PC-3 (cell line): ENCODE data around the gene RBKS. TPM values are rescaled to one million over a fixed set of nuclear protein-coding genes. Genes with fewer than 3 reads are reported as not detected.

Experiments
- ATAC-seq: fragments of 200-7000 bp; cut with Tn5 transposase; 2 replicates; pipeline ENCODE4 v1.9.1; 2020; ENCODE audit warnings: mild to moderate bottlenecking, moderate library complexity
- BruUV-seq: library from RNA; stranded (reverse); fragments of 400-500 nt; replicated peaks from 2 replicates; lab custom pipeline; 2021; lab: Mats Ljungman, UMichigan
- CTCF ChIA-PET: fragments of 300-600 bp; sonication (Branson Sonifier 250); formaldehyde crosslinking; loops from one replicate; lab custom pipeline; 2022; ENCODE audit warnings: antibody characterized with exemption; lab: Charles Lee
- POLR2A ChIA-PET: fragments of 300-600 bp; sonication (Branson Sonifier 250); formaldehyde crosslinking; loops from one replicate; lab custom pipeline; 2022; ENCODE audit warnings: antibody characterized with exemption; ENCODE audit not compliant: unreplicated experiment; lab: Charles Lee
- DNase-seq: peaks from one replicate; pipeline ENCODE4 v3.0.0-alpha.2; 2015
- H2AFZ ChIP-seq: fragments of 300-600 bp; sonication (generic); 2 replicates; pipeline ENCODE4 v1.6.0; 2016; ENCODE audit warnings: antibody characterized with exemption, low read length
- H3F3A ChIP-seq: fragments of 300-600 bp; sonication (generic); one replicate; pipeline ENCODE4 v1.6.0; 2017; ENCODE audit warnings: antibody characterized with exemption, low read length, control low read depth, mild to moderate bottlenecking; ENCODE audit not compliant: unreplicated experiment
- H3K27ac ChIP-seq: fragments of 300-600 bp; sonication (generic); 2 replicates; pipeline ENCODE4 v1.5.1; 2016; ENCODE audit warnings: mild to moderate bottlenecking, low read length
- H3K27me3 ChIP-seq: fragments of 300-600 bp; sonication (generic); 2 replicates; pipeline ENCODE4 v1.6.1; 2016; ENCODE audit warnings: low read length, mixed read lengths
- H3K36me3 ChIP-seq: fragments of 300-600 bp; sonication (generic); 2 replicates; pipeline ENCODE4 v1.6.1; 2016; ENCODE audit warnings: low read depth, mixed run types, low read length, mixed read lengths
- H3K4me1 ChIP-seq: fragments of 300-600 bp; sonication (generic); 2 replicates; pipeline ENCODE4 v1.5.1; 2016; ENCODE audit warnings: low read length; ENCODE audit not compliant: insufficient read depth
- H3K4me2 ChIP-seq: fragments of 300-600 bp; sonication (generic); 2 replicates; pipeline ENCODE4 v1.6.0; 2016; ENCODE audit warnings: low read length
- H3K4me3 ChIP-seq: fragments of 300-600 bp; sonication (generic); 2 replicates; pipeline ENCODE4 v1.5.1; 2016; ENCODE audit warnings: mild to moderate bottlenecking, low read length, mixed read lengths
- H3K79me2 ChIP-seq: fragments of 300-600 bp; sonication (generic); 2 replicates; pipeline ENCODE4 v1.6.1; 2017; ENCODE audit warnings: low read length, mixed read lengths
- H3K9ac ChIP-seq: fragments of 300-600 bp; sonication (generic); 2 replicates; pipeline ENCODE4 v1.6.0; 2016; ENCODE audit warnings: mild to moderate bottlenecking, low read length
- H3K9me2 ChIP-seq: fragments of 300-600 bp; sonication (generic); replicated peaks from 2 replicates; pipeline ENCODE4 v1.6.1; 2016; ENCODE audit warnings: mixed run types, low read length, mixed read lengths
- H3K9me3 ChIP-seq: fragments of 300-600 bp; sonication (generic); 2 replicates; pipeline ENCODE4 v1.6.1; 2016; ENCODE audit warnings: low read length, mixed read lengths
- H4K20me1 ChIP-seq: fragments of 300-600 bp; sonication (generic); 2 replicates; pipeline ENCODE4 v1.6.1; 2016; ENCODE audit warnings: low read length, mixed read lengths
- CTCF ChIP-seq: fragments of 300-600 bp; sonication (generic); conservative IDR thresholded peaks from 2 replicates; pipeline ENCODE4 v1.5.1; 2017; ENCODE audit warnings: antibody characterized with exemption, low read depth, mild to moderate bottlenecking, low read length
- EZH2 ChIP-seq: fragments of 300-600 bp; sonication (generic); IDR thresholded peaks from one replicate; pipeline ENCODE4 v1.6.1; 2017; ENCODE audit warnings: antibody characterized with exemption, mild to moderate bottlenecking, low read length; ENCODE audit not compliant: unreplicated experiment
- EZH2phosphoT487 ChIP-seq: fragments of 300-600 bp; sonication (generic); IDR thresholded peaks from 2 replicates; pipeline ENCODE4 v1.6.1; 2018; ENCODE audit warnings: mild to moderate bottlenecking, antibody characterized with exemption, low read length, borderline replicate concordance
- intact Hi-C: fragments of 100-400 bp; cut with micrococcal nuclease; formaldehyde crosslinking; loops from 2 replicates; pipeline ENCODE4 v1.9.0; 2023
- total RNA-seq: library from RNA; depleted of rRNA; stranded (reverse); fragments of >200 nt; gene quantifications from 2 replicates; pipeline ENCODE4 v1.2.3, GENCODE V29; 2014

Gene RBKS
- total RNA-seq, 1 experiment from 2014 or later: 1.8 TPM

DNA sequence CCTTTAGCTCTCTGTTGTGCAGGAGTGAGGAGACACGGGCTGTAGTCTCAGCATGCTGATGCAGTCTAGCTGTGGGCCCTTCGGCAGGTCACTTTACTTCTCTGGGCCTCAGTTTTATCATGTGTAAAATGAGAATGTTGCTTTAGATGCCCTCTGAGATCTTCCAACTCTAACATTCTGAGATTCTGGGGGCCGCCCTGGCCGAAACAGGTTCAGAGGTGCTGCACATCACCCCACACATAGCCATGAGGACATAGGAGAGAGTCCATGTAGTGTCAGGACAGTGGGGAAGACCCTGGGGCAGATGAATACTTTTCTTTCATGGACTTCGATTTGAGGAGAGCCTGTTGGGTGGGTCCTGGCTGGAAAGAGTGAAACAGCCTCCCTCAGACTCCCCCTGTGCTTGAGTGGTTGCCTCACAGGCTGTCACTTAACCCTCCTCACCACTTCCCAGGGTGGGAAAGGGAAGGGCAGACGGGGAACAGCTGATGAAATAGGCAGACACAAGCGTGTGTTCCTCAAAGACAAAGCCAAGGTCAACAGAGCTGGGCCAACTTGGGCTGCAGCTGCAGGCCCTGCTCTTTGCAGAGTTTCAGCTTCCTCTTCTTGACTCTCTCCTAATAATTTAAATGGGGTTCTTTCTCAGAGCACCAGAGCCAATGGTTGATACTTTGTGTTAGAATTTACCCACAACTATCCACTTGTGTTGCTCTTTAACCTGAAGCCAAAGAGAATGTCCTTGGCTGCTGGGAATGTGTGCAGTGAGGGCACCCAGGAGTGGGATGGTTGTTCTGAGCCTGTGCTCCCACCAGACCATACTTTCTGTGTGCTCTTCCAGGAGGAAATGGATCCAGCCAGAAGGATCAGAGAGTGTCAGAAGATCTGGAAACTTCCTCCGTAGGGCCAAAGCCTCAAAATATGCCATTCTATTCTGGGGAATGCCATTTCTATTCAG, 133.4 kb downstream of the RBKS start:
- no TSS peak for BruUV-seq
- POLR2A ChIA-PET: no interaction called here
- TF ChIP-seq EZH2phosphoT487: no peak
- TF ChIP-seq CTCF: no peak
- TF ChIP-seq EZH2: no peak
- Histone ChIP-seq H3K4me3 (no peak overlapping the region), H3K9me3 (no peaks in the 10 kb centered on the region), H4K20me1 (no peaks in the 10 kb centered on the region), H3K9ac (no peak overlapping the region), H3K4me1 (peaks cover 26% of the 10 kb centered on the region), H3F3A (no peaks in the 10 kb centered on the region), H3K36me3 (no peaks in the 10 kb centered on the region), H3K4me2 (no peak overlapping the region), H3K27me3 (no peaks in the 10 kb centered on the region), H3K27ac (no peak overlapping the region), H3K79me2 (no peaks in the 10 kb centered on the region), H3K9me2 (no peaks in the 10 kb centered on the region), H2AFZ (no peak overlapping the region)
- CTCF ChIA-PET: interaction anchor here (0.5 to 0.6 kb wide), 2 partner anchors 231 to 360 kb away, joined by 4 to 7 read pairs; no protein-coding TSS in a partner anchor
- intact Hi-C loops: no loop called here
- no peak for ATAC-seq
- DNase-seq: no peak

- Histone ChIP-seq H3K4me2 (no peak overlapping the region), H3K4me3 (no peak overlapping the region), H3K27ac (no peak overlapping the region), H4K20me1 (no peaks in the 10 kb centered on the region), H2AFZ (no peak overlapping the region), H3K9me2 (no peaks in the 10 kb centered on the region), H3F3A (no peaks in the 10 kb centered on the region), H3K79me2 (no peaks in the 10 kb centered on the region), H3K9me3 (no peaks in the 10 kb centered on the region), H3K4me1 (peaks cover 19% of the 10 kb centered on the region), H3K36me3 (no peaks in the 10 kb centered on the region), H3K27me3 (no peaks in the 10 kb centered on the region), H3K9ac (no peak overlapping the region)
- DNase-seq (no peak), ATAC-seq (no peak)
- CTCF ChIA-PET: interaction anchor here (0.5 to 0.6 kb wide), 2 partner anchors 231 to 361 kb away, joined by 4 to 7 read pairs; no protein-coding TSS in a partner anchor
- no TSS peak for BruUV-seq
- POLR2A ChIA-PET: no interaction called here
- intact Hi-C loops: no loop called here
- TF ChIP-seq EZH2phosphoT487: no peak
- TF ChIP-seq CTCF: no peak
- TF ChIP-seq EZH2: no peak
These were observed 134.1 kb downstream of the RBKS start for GRCh38 chr2:27756091-27756490.

DNA sequence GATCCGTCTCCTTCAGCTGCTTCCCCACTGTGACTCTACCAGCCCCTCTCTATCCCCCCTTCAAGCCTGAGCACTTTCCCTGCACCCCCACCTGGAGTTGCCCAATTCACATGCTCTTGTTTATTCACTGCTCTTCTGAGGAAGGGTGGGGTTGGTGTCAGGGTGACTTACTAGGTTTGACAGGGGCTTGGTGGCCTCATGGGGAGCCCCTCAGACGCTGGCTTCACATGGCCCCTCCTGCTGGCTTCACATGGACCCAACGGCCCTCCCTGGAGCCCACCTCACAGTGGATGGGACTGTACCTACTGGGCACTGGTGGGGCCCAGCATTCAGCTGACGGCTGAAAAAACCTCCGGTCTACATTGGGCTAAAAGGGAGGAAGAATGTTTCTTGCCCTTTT, 135.4 kb downstream of the RBKS start:
- Histone ChIP-seq H3K9ac (no peak overlapping the region), H3K9me2 (no peaks in the 10 kb centered on the region), H4K20me1 (no peaks in the 10 kb centered on the region), H3K27me3 (no peaks in the 10 kb centered on the region), H3K4me1 (peaks cover 10% of the 10 kb centered on the region; the same call in 1 of the 2 replicates), H3K36me3 (no peaks in the 10 kb centered on the region), H2AFZ (no peak overlapping the region), H3K27ac (no peak overlapping the region), H3K4me3 (no peak overlapping the region), H3F3A (no peaks in the 10 kb centered on the region), H3K4me2 (no peak overlapping the region), H3K79me2 (no peaks in the 10 kb centered on the region), H3K9me3 (no peaks in the 10 kb centered on the region)
- intact Hi-C loops: loop anchor here (1.0 to 5.0 kb wide), 2 partner anchors 202 to 641 kb away; no protein-coding TSS in a partner anchor
- ChIA-PET POLR2A (no interaction called here), CTCF (no interaction called here)
- TF ChIP-seq EZH2 (no peak), CTCF (no peak), EZH2phosphoT487 (no peak)
- no peak for DNase-seq
- no TSS peak for BruUV-seq
- no peak for ATAC-seq
